ENCODE results near the gene C1orf87.

Gene C1orf87

DNA sequence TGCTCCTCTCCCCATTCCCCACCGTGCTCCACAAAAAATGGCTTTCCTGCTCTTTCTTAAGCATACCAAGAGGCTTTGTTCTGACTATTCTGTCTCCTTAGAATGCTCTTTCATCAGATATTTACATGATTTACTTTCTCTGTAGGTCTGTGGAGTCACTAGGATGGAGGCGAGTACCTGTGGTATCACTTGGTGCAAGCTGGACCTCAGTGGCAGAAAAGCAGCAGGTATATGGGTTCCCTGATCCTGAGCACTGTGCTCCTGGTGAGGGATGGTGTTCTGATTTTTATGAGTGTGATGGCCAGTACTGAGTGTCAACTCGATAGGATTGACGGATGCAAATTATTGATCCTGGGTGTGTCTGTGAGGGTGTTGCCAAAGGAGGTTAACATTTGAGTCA lies 10.0 kb downstream of the C1orf87 start:
- Histone ChIP-seq H3K4me3 (ENCODE audit: low read depth, low read length) (no peak overlapping the region), H3K27ac (ENCODE audit: low read depth, low read length) (no peak overlapping the region), H3K36me3 (ENCODE audit: control insufficient read depth, insufficient read depth, low read length) (no peaks in the 10 kb centered on the region)

GRCh38 chr1:60059468-60059867 lies 14.1 kb downstream of the C1orf87 start:
- H3K9ac ChIP-seq (ENCODE audit: low read depth, low read length): no peak overlapping the region
- H3K4me3 ChIP-seq (ENCODE audit: low read depth, low read length): no peak overlapping the region
- no peaks in the 10 kb centered on the region for H3K36me3 ChIP-seq (ENCODE audit: control insufficient read depth, insufficient read depth, low read length)
- H3K9me3 ChIP-seq (ENCODE audit: control insufficient read depth, insufficient read depth, low read length): no peaks in the 10 kb centered on the region
- H3K4me1 ChIP-seq (ENCODE audit: control insufficient read depth, insufficient read depth, low read length): 0 out of 2 replicates have a peak, but pooled peaks cover 3% of the 10 kb centered on the region
- no peak overlapping the region for H3K27ac ChIP-seq (ENCODE audit: low read depth, low read length)
- H3K27me3 ChIP-seq (ENCODE audit: control insufficient read depth, insufficient read depth, low read length): no peaks in the 10 kb centered on the region

More for the DNA sequence above, 10.0 kb downstream of the C1orf87 start:
- no peaks in the 10 kb centered on the region for H3K27me3 ChIP-seq (ENCODE audit: control insufficient read depth, insufficient read depth, low read length)
- H3K4me1 ChIP-seq (ENCODE audit: control insufficient read depth, insufficient read depth, low read length): 0 out of 2 replicates have a peak, but pooled peaks cover 3% of the 10 kb centered on the region
- H3K9ac ChIP-seq (ENCODE audit: low read depth, low read length): no peak overlapping the region
- H3K9me3 ChIP-seq (ENCODE audit: control insufficient read depth, insufficient read depth, low read length): no peaks in the 10 kb centered on the region

DNA sequence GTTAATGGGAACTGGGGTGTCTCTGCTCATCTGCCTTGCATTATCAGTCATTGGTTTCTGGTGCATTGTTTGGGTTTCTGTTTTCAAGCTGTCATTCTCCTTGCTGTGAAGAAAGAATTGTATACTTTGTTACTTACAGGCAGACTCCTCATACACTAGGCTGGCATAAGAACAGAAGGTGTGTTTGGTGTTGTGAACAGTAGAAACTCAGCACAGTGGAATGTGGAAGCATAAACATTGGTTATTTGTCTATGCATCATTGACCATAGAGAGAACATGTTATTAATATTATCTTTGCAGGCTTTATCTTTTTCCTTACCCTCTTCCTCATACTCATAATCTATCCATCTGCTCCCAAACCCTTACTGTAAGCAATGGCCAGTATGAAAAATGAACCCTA lies 18.2 kb downstream of the C1orf87 start:
- Histone ChIP-seq H3K4me3 (ENCODE audit: low read depth, low read length) (no peak overlapping the region), H3K4me1 (ENCODE audit: control insufficient read depth, insufficient read depth, low read length) (no peaks in the 10 kb centered on the region), H3K9ac (ENCODE audit: low read depth, low read length) (no peak overlapping the region), H3K27ac (ENCODE audit: low read depth, low read length) (no peak overlapping the region), H3K9me3 (ENCODE audit: control insufficient read depth, insufficient read depth, low read length) (no peaks in the 10 kb centered on the region; the same call in 1 of the 2 replicates), H3K36me3 (ENCODE audit: control insufficient read depth, insufficient read depth, low read length) (no peaks in the 10 kb centered on the region), H3K27me3 (ENCODE audit: control insufficient read depth, insufficient read depth, low read length) (no peaks in the 10 kb centered on the region)

- H3K36me3 ChIP-seq (ENCODE audit: control insufficient read depth, insufficient read depth, low read length): no peaks in the 10 kb centered on the region
- H3K9ac ChIP-seq (ENCODE audit: low read depth, low read length): no peak overlapping the region
- no peaks in the 10 kb centered on the region for H3K4me1 ChIP-seq (ENCODE audit: control insufficient read depth, insufficient read depth, low read length)
- H3K4me3 ChIP-seq (ENCODE audit: low read depth, low read length): no peak overlapping the region
- H3K27me3 ChIP-seq (ENCODE audit: control insufficient read depth, insufficient read depth, low read length): no peaks in the 10 kb centered on the region
- H3K27ac ChIP-seq (ENCODE audit: low read depth, low read length): no peak overlapping the region
- H3K9me3 ChIP-seq (ENCODE audit: control insufficient read depth, insufficient read depth, low read length): peaks cover 1% of the 10 kb centered on the region; the same call in 1 of the 2 replicates
Measured at GRCh38 chr1:60054374-60054773, 19.2 kb downstream of the C1orf87 start.

DNA sequence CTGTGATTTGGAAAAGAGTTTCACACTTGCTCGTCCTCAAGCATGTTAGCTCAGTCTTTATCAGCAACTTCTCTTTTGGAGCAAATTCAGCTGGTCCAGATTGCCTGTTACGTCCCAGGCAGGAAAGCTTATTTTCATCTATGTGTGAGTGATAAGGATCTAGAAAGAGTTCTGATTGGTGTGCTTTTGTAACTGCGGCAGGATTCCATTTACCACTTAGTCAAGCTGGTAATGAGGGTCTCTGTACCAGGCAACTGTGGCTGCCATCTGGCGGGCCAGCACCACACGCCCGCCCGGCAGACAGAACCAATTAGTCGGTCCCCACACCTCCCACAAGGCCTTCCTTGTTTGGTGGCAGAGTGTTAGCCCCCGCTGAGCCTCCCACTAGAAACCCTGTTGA lies 21.0 kb downstream of the C1orf87 start:
- no peaks in the 10 kb centered on the region for H3K36me3 ChIP-seq (ENCODE audit: control insufficient read depth, insufficient read depth, low read length)
- H3K27ac ChIP-seq (ENCODE audit: low read depth, low read length): no peak overlapping the region
- no peaks in the 10 kb centered on the region for H3K4me1 ChIP-seq (ENCODE audit: control insufficient read depth, insufficient read depth, low read length)
- H3K27me3 ChIP-seq (ENCODE audit: control insufficient read depth, insufficient read depth, low read length): no peaks in the 10 kb centered on the region
- no peak overlapping the region for H3K4me3 ChIP-seq (ENCODE audit: low read depth, low read length)
- peaks cover 3% of the 10 kb centered on the region; the same call in 1 of the 2 replicates for H3K9me3 ChIP-seq (ENCODE audit: control insufficient read depth, insufficient read depth, low read length)
- H3K9ac ChIP-seq (ENCODE audit: low read depth, low read length): no peak overlapping the region

DNA sequence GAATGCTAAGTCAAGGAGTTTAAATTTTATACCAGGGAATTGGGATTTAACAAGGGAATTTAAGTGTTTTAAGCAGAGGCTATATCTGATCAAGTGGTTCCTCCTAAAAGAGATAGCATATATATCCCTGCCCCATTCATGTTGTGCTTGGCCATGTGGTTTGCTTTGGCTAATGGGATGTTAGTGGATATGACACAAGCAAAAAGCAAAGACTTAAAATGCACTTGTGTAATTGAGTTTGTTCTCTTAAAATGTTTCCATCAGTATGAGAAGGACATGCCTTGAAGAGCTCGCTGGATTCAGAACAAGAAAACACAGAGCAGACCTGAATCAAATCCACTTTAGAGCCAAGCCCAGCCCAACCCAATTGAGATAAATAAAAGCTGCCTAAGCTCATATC lies 22.4 kb downstream of the C1orf87 start:
- H3K9me3 ChIP-seq (ENCODE audit: control insufficient read depth, insufficient read depth, low read length): peaks cover 3% of the 10 kb centered on the region; the same call in 1 of the 2 replicates
- no peak overlapping the region for H3K9ac ChIP-seq (ENCODE audit: low read depth, low read length)
- no peak overlapping the region for H3K27ac ChIP-seq (ENCODE audit: low read depth, low read length)
- no peaks in the 10 kb centered on the region for H3K27me3 ChIP-seq (ENCODE audit: control insufficient read depth, insufficient read depth, low read length)
- no peaks in the 10 kb centered on the region for H3K36me3 ChIP-seq (ENCODE audit: control insufficient read depth, insufficient read depth, low read length)
- no peak overlapping the region for H3K4me3 ChIP-seq (ENCODE audit: low read depth, low read length)
- no peaks in the 10 kb centered on the region for H3K4me1 ChIP-seq (ENCODE audit: control insufficient read depth, insufficient read depth, low read length)

DNA sequence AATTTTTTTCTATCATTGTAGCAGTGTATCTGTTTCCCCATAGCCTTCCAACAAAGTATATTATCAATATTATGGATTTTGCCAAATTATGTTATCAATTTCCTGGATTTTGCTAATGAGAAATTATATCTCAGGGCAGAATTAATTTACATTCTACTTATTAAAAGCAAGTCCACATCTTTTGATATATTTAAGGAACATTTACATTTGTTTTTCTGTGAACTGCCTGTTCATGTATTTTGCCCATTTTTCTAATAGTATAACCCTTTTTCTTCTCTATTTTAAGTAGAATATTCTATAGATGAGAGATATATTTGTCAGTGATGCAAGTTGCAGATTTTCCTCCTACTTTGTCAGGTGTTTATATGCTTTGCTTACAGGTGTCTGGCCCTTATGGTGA lies 24.4 kb downstream of the C1orf87 start:
- Histone ChIP-seq H3K4me3 (ENCODE audit: low read depth, low read length) (no peak overlapping the region), H3K9me3 (ENCODE audit: control insufficient read depth, insufficient read depth, low read length) (peaks cover 3% of the 10 kb centered on the region; the same call in 1 of the 2 replicates), H3K36me3 (ENCODE audit: control insufficient read depth, insufficient read depth, low read length) (no peaks in the 10 kb centered on the region), H3K27me3 (ENCODE audit: control insufficient read depth, insufficient read depth, low read length) (no peaks in the 10 kb centered on the region), H3K4me1 (ENCODE audit: control insufficient read depth, insufficient read depth, low read length) (no peaks in the 10 kb centered on the region), H3K27ac (ENCODE audit: low read depth, low read length) (no peak overlapping the region), H3K9ac (ENCODE audit: low read depth, low read length) (no peak overlapping the region)

DNA sequence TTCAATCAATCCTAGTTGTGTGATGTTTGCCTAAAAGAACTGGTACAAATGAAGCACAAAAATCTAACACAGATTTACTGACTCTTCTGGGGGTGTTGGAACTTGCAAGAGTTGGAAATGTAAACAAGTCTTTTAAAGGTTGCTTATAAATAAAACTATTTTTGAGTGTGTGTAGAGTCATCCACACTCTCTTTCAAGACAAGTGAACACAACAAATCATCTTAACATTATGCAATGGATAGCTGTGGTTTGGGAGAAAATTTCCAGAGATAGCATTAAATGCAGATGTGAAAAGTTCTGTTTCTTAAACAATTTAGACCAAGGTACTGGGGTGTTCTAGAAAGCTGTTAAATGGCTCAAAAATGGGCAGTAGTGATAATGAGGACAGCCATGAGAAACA lies 28.7 kb downstream of the C1orf87 start:
- Histone ChIP-seq H3K36me3 (ENCODE audit: control insufficient read depth, insufficient read depth, low read length) (no peaks in the 10 kb centered on the region), H3K4me3 (ENCODE audit: low read depth, low read length) (no peak overlapping the region), H3K27me3 (ENCODE audit: control insufficient read depth, insufficient read depth, low read length) (no peaks in the 10 kb centered on the region), H3K9ac (ENCODE audit: low read depth, low read length) (no peak overlapping the region), H3K9me3 (ENCODE audit: control insufficient read depth, insufficient read depth, low read length) (peaks cover 3% of the 10 kb centered on the region; the same call in 1 of the 2 replicates), H3K4me1 (ENCODE audit: control insufficient read depth, insufficient read depth, low read length) (peaks cover 12% of the 10 kb centered on the region), H3K27ac (ENCODE audit: low read depth, low read length) (no peak overlapping the region)

DNA sequence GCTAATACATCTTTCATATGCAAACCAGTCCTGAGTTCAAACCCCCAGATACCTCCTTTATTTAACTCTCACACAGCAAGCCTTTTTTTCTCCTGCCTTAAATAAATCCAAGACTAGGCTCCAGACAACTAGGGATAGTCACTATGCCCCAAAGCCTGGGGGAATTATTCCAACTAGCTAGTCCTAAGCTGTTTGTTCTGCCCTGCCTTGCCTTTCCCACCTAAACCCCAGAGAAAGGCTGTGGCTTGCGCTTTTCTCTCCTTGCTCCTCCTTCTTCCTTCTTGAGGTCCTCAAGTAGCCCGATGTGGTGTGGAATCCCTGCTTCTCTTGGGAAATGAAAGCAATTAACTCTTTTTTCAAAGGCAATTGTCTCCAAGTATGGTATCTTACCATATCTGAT lies 31.8 kb downstream of the C1orf87 start:
- Histone ChIP-seq H3K4me3 (ENCODE audit: low read depth, low read length) (no peak overlapping the region), H3K9ac (ENCODE audit: low read depth, low read length) (no peak overlapping the region), H3K36me3 (ENCODE audit: control insufficient read depth, insufficient read depth, low read length) (no peaks in the 10 kb centered on the region), H3K4me1 (ENCODE audit: control insufficient read depth, insufficient read depth, low read length) (peaks cover 12% of the 10 kb centered on the region), H3K9me3 (ENCODE audit: control insufficient read depth, insufficient read depth, low read length) (no peaks in the 10 kb centered on the region), H3K27ac (ENCODE audit: low read depth, low read length) (peak overlapping the region; percentile 63), H3K27me3 (ENCODE audit: control insufficient read depth, insufficient read depth, low read length) (no peaks in the 10 kb centered on the region)

GRCh38 chr1:60037669-60038068 lies 35.9 kb downstream of the C1orf87 start:
- H3K9ac ChIP-seq (ENCODE audit: low read depth, low read length): no peak overlapping the region
- H3K27ac ChIP-seq (ENCODE audit: low read depth, low read length): no peak overlapping the region
- H3K9me3 ChIP-seq (ENCODE audit: control insufficient read depth, insufficient read depth, low read length): no peaks in the 10 kb centered on the region
- peaks cover 11% of the 10 kb centered on the region for H3K4me1 ChIP-seq (ENCODE audit: control insufficient read depth, insufficient read depth, low read length)
- no peaks in the 10 kb centered on the region for H3K36me3 ChIP-seq (ENCODE audit: control insufficient read depth, insufficient read depth, low read length)
- no peak overlapping the region for H3K4me3 ChIP-seq (ENCODE audit: low read depth, low read length)
- no peaks in the 10 kb centered on the region for H3K27me3 ChIP-seq (ENCODE audit: control insufficient read depth, insufficient read depth, low read length)

DNA sequence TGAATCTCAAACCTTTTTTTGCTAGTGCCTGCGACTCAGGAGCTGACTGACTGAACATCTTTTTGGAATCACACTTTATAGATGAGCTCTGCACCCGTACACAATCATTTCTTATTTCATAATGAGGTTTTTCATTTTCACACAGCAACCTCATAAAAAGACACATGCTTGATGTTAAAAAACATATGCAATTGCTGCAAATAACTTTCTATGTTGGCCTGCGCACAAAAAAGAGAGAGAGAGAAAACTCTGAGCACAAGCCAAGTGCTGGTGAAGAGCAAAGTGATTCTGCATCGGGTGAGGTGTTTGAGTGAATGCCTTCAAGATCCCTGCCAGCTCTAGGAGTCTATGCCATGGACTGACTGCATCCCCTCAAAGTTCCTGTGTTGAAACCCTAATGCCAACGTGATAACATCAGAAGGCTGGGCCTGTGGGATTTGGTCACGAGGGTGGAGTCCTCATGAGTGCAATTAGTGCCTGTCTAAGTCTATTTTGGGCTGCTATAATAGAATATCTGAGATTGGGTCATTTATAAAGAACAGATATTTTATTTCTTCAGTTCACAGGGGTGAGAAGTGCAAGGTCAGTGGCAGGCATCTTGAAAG lies 36.6 kb downstream of the C1orf87 start:
- Histone ChIP-seq H3K27ac (ENCODE audit: low read depth, low read length) (no peak overlapping the region), H3K27me3 (ENCODE audit: control insufficient read depth, insufficient read depth, low read length) (no peaks in the 10 kb centered on the region), H3K9me3 (ENCODE audit: control insufficient read depth, insufficient read depth, low read length) (no peaks in the 10 kb centered on the region), H3K4me3 (ENCODE audit: low read depth, low read length) (no peak overlapping the region), H3K36me3 (ENCODE audit: control insufficient read depth, insufficient read depth, low read length) (no peaks in the 10 kb centered on the region), H3K9ac (ENCODE audit: low read depth, low read length) (no peak overlapping the region), H3K4me1 (ENCODE audit: control insufficient read depth, insufficient read depth, low read length) (peaks cover 8% of the 10 kb centered on the region)
